Keratinocyte (primary cell): Measurements from ENCODE around the gene SPECC1L.
"Not testable (repeated sequence)": the region's sequence is repeated elsewhere in the genome, so short reads cannot be mapped to it uniquely, and the experiment has no call there.

Experiments used
- CTCF ChIP-seq, 3 experiments: IDR thresholded peaks in 1 of 3; conservative IDR thresholded peaks in 1 of 3; optimal IDR thresholded peaks in 1 of 3; 2 replicates in 2 of 3; 3 replicates in 1 of 3; pipeline versions ENCODE3 to v1.5.1; 2011; ENCODE audit warnings: low read length in 3 of 3, mild to moderate bottlenecking in 3 of 3, moderate library complexity in 2 of 3, control low read depth in 1 of 3, inconsistent platforms in 1 of 3; ENCODE audit not compliant: insufficient read depth in 2 of 3; ENCODE audit errors: extremely low read depth in 1 of 3
- EZH2 ChIP-seq: IDR thresholded peaks from one replicate; pipeline ENCODE4 v1.6.1; 2012; ENCODE audit warnings: inconsistent platforms, mild to moderate bottlenecking, low read length, moderate library complexity

GRCh38 chr22:24316264-24316663 lies 45.6 kb downstream of the SPECC1L start:
- TF ChIP-seq CTCF (optimal IDR thresholded peaks at IDR 0.05 in 1 of 3, IDR thresholded peaks at IDR 0.05 in 1 of 3, conservative IDR thresholded peaks at IDR 0.05 in 1 of 3; ENCODE audit: extremely low read depth in 1 of 3, insufficient read depth in 2 of 3, low read length in 3 of 3); EZH2: not testable (repeated sequence)
